HEK293 (cell line): ENCODE data around the gene CLRN1.

Experiments used
- BCL6B ChIP-seq: fragments of 450-650 bp; formaldehyde crosslinking; IDR thresholded peaks from 2 replicates; pipeline ENCODE4 v1.5.1; 2017; ENCODE audit warnings: missing biosample characterization, missing genetic modification characterization
- GLIS1 ChIP-seq: fragments of 450-650 bp; formaldehyde crosslinking; IDR thresholded peaks from 2 replicates; pipeline ENCODE4 v1.5.1; 2016; ENCODE audit warnings: missing biosample characterization, missing genetic modification characterization
- ZBTB11 ChIP-seq: fragments of 450-650 bp; formaldehyde crosslinking; conservative IDR thresholded peaks from 2 replicates; pipeline ENCODE4 v1.5.1; 2016; ENCODE audit warnings: low read depth, missing biosample characterization, missing genetic modification characterization
- ZNF10 ChIP-seq: fragments of 450-650 bp; formaldehyde crosslinking; IDR thresholded peaks from 2 replicates; pipeline ENCODE4 v1.5.1; 2017; ENCODE audit warnings: missing biosample characterization, missing genetic modification characterization
- ZNF214 ChIP-seq: fragments of 450-650 bp; formaldehyde crosslinking; IDR thresholded peaks from 2 replicates; pipeline ENCODE4 v1.5.1; 2017; ENCODE audit warnings: missing biosample characterization, mild to moderate bottlenecking, missing genetic modification characterization, borderline replicate concordance
- ZNF223 ChIP-seq: fragments of 450-650 bp; formaldehyde crosslinking; IDR thresholded peaks from 2 replicates; pipeline ENCODE4 v1.5.1; 2016; ENCODE audit warnings: missing biosample characterization, missing genetic modification characterization
- ZNF274 ChIP-seq, 2 experiments: fragments of 200-500 bp in 1 of 2; fragments of 450-650 bp in 1 of 2; sonication (Bioruptor generic) in 1 of 2; formaldehyde crosslinking in 1 of 2; IDR thresholded peaks; 2 replicates each; pipeline versions ENCODE4 v1.5.1 to v1.6.1; 2014 to 2016; ENCODE audit warnings: borderline replicate concordance in 1 of 2, inconsistent platforms in 1 of 2, low read length in 1 of 2, missing biosample characterization in 1 of 2, missing genetic modification characterization in 1 of 2
- ZNF654 ChIP-seq: fragments of 450-650 bp; formaldehyde crosslinking; IDR thresholded peaks from 2 replicates; pipeline ENCODE4 v1.5.1; 2016; ENCODE audit warnings: low read depth, missing biosample characterization, missing genetic modification characterization
- ZNF660 ChIP-seq: fragments of 450-650 bp; IDR thresholded peaks from 2 replicates; pipeline ENCODE4 v1.5.1; 2018; ENCODE audit warnings: missing biosample characterization, mild to moderate bottlenecking, missing genetic modification characterization
- TF ChIP-seq, protein P1 (sequence below): fragments of 450-650 bp; formaldehyde crosslinking; IDR thresholded peaks from 2 replicates; pipeline ENCODE4 v1.5.1; 2016; ENCODE audit warnings: missing biosample characterization, missing genetic modification characterization
- TF ChIP-seq, protein P2 (sequence below): fragments of 450-650 bp; formaldehyde crosslinking; IDR thresholded peaks from 2 replicates; pipeline ENCODE4 v1.5.1; 2016; ENCODE audit warnings: missing biosample characterization, missing genetic modification characterization

DNA sequence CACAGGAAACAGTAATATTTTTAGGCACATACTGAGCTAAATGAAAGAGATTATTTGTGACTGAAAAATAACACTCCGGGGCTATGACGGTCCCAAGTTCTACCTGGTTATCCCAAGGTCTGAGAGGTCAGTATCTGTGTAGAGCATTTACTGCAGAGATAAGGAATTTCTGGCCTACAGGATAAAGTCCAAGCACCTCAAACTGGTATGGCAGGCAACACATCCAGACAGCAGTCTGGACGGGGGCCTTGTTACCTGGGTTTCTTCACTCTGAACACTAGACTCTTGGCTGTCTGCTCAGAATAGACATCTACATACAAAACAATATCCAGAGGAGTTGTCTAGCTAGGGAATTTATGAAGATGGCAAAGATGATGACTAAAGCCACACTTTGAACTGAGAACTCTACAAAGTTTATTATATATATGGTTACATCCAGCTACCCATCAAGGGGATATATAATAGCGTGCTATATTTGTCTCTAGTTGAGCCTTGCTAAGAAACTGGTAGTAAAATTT, 42.0 kb upstream of the CLRN1 start:
- TF ChIP-seq ZNF660 (tag by site-specific recombination) (no peak), BCL6B (tag by site-specific recombination) (no peak), ZNF274 (IDR thresholded peaks at IDR 0.05; ENCODE audit: low read length) (no peak), ZNF274 (tag by site-specific recombination; IDR thresholded peaks at IDR 0.05; ENCODE audit: borderline replicate concordance) (no peak), ZNF10 (tag by site-specific recombination) (no peak), ZBTB11 (tag by site-specific recombination) (no peak), ZNF654 (tag by site-specific recombination) (no peak), GLIS1 (tag by site-specific recombination) (no peak), ZNF223 (tag by site-specific recombination) (no peak), ZNF214 (no peak)
- TF ChIP-seq, protein P1, sequence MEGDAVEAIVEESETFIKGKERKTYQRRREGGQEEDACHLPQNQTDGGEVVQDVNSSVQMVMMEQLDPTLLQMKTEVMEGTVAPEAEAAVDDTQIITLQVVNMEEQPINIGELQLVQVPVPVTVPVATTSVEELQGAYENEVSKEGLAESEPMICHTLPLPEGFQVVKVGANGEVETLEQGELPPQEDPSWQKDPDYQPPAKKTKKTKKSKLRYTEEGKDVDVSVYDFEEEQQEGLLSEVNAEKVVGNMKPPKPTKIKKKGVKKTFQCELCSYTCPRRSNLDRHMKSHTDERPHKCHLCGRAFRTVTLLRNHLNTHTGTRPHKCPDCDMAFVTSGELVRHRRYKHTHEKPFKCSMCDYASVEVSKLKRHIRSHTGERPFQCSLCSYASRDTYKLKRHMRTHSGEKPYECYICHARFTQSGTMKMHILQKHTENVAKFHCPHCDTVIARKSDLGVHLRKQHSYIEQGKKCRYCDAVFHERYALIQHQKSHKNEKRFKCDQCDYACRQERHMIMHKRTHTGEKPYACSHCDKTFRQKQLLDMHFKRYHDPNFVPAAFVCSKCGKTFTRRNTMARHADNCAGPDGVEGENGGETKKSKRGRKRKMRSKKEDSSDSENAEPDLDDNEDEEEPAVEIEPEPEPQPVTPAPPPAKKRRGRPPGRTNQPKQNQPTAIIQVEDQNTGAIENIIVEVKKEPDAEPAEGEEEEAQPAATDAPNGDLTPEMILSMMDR (tag by site-specific recombination): no peak
- TF ChIP-seq, protein P2, sequence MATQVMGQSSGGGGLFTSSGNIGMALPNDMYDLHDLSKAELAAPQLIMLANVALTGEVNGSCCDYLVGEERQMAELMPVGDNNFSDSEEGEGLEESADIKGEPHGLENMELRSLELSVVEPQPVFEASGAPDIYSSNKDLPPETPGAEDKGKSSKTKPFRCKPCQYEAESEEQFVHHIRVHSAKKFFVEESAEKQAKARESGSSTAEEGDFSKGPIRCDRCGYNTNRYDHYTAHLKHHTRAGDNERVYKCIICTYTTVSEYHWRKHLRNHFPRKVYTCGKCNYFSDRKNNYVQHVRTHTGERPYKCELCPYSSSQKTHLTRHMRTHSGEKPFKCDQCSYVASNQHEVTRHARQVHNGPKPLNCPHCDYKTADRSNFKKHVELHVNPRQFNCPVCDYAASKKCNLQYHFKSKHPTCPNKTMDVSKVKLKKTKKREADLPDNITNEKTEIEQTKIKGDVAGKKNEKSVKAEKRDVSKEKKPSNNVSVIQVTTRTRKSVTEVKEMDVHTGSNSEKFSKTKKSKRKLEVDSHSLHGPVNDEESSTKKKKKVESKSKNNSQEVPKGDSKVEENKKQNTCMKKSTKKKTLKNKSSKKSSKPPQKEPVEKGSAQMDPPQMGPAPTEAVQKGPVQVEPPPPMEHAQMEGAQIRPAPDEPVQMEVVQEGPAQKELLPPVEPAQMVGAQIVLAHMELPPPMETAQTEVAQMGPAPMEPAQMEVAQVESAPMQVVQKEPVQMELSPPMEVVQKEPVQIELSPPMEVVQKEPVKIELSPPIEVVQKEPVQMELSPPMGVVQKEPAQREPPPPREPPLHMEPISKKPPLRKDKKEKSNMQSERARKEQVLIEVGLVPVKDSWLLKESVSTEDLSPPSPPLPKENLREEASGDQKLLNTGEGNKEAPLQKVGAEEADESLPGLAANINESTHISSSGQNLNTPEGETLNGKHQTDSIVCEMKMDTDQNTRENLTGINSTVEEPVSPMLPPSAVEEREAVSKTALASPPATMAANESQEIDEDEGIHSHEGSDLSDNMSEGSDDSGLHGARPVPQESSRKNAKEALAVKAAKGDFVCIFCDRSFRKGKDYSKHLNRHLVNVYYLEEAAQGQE (tag by site-specific recombination): no peak
